K562 (cell line): ENCODE data around the gene CADM2. TPM values are rescaled to one million over a fixed set of nuclear protein-coding genes. Genes with fewer than 3 reads are reported as not detected.

ENCODE experiments used
- ATAC-seq: fragments of 200-7000 bp; cut with Tn5 transposase; 3 replicates; pipeline ENCODE4 v1.9.1; 2020; ENCODE audit warnings: moderate library complexity
- BruUV-seq: library from RNA; stranded (reverse); fragments of 400-500 nt; replicated peaks from 2 replicates; lab custom pipeline; 2021; lab: Mats Ljungman, UMichigan
- CTCF ChIA-PET: fragments of 300-600 bp; formaldehyde crosslinking; extraction: SDS; loops from one replicate; lab custom pipeline; 2021; ENCODE audit warnings: low intra/inter-chr PET ratio; lab: Yijun Ruan, JAX
- POLR2A ChIA-PET: fragments of 300-600, 350-650 bp; sonication (Branson Sonifier 250); formaldehyde crosslinking; extraction: SDS; loops from one replicate; lab custom pipeline; 2021; ENCODE audit warnings: antibody characterized with exemption, inconsistent platforms; lab: Yijun Ruan, JAX
- DNase-seq, 4 experiments: peaks; one replicate each; pipeline versions ENCODE4 v3.0.0 to v3.0.0-alpha.2; 2011 to 2018; ENCODE audit warnings: low spot score in 3 of 4, mixed read lengths in 3 of 4; ENCODE audit errors: extremely low read depth in 1 of 4
- FAIRE-seq: peaks from 2 replicates; lab custom pipeline; 2011; peaks lifted over from hg19 to GRCh38; lab: Jason Lieb, UNC
- H2AFZ ChIP-seq: 2 replicates; pipeline ENCODE4 v1.6.0; 2011; ENCODE audit warnings: low read depth, low read length, control low read depth, inconsistent platforms
- H3K27ac ChIP-seq: fragments of 200-600 bp; 3 replicates; pipeline ENCODE4 v1.8.0; 2011; ENCODE audit warnings: low read depth, mild to moderate bottlenecking, control low read depth, inconsistent platforms, low read length, moderate library complexity, mixed read lengths; ENCODE audit errors: extremely low read depth
- H3K27me3 ChIP-seq, 2 experiments: fragments of 300-600 bp in 1 of 2; 2 replicates in 1 of 2; 3 replicates in 1 of 2; pipeline versions ENCODE4 v1.6.0 to v1.8.0; 2011; ENCODE audit warnings: inconsistent platforms in 2 of 2, low read length in 2 of 2, mild to moderate bottlenecking in 1 of 2, mixed read lengths in 1 of 2, moderate library complexity in 1 of 2; ENCODE audit not compliant: control insufficient read depth in 2 of 2, insufficient read depth in 2 of 2
- H3K36me3 ChIP-seq: fragments of 300-600 bp; 3 replicates; pipeline ENCODE4 v1.8.0; 2011; ENCODE audit warnings: mild to moderate bottlenecking, low read length, inconsistent platforms; ENCODE audit not compliant: control insufficient read depth, insufficient read depth
- H3K4me1 ChIP-seq, 2 experiments: fragments of 200-600 bp in 1 of 2; replicated peaks in 1 of 2; 2 replicates in 1 of 2; 3 replicates in 1 of 2; pipeline versions ENCODE4 v1.5.1 to v1.8.0; 2011; ENCODE audit warnings: inconsistent platforms in 2 of 2, low read length in 2 of 2, mild to moderate bottlenecking in 1 of 2, mixed read lengths in 1 of 2, moderate library complexity in 1 of 2; ENCODE audit not compliant: control insufficient read depth in 2 of 2, insufficient read depth in 2 of 2
- H3K4me2 ChIP-seq: 2 replicates; pipeline ENCODE4 v1.6.1; 2011; ENCODE audit warnings: low read length, control low read depth, inconsistent platforms, mixed read lengths; ENCODE audit not compliant: insufficient read depth
- H3K4me3 ChIP-seq: fragments of 200-600 bp; sonication (generic), shearing (Covaris generic); 2 replicates; pipeline ENCODE4 v1.5.1; 2016; ENCODE audit warnings: control low read depth, inconsistent platforms
- H3K79me2 ChIP-seq: fragments of 200-600 bp; 3 replicates; pipeline ENCODE4 v1.8.0; 2011; ENCODE audit warnings: low read length, inconsistent platforms; ENCODE audit not compliant: control insufficient read depth, insufficient read depth
- H3K9ac ChIP-seq, 2 experiments: 2 replicates each; pipeline versions ENCODE4 v1.6.0 to v1.6.1; 2011; ENCODE audit warnings: low read depth in 2 of 2, low read length in 2 of 2, control low read depth in 1 of 2, inconsistent platforms in 1 of 2, mild to moderate bottlenecking in 1 of 2, mixed read lengths in 1 of 2; ENCODE audit not compliant: insufficient read depth in 1 of 2
- H3K9me1 ChIP-seq: one replicate; pipeline ENCODE4 v1.6.0; 2011; ENCODE audit warnings: inconsistent platforms, mild to moderate bottlenecking, low read length, moderate library complexity; ENCODE audit not compliant: control insufficient read depth, insufficient read depth
- H3K9me3 ChIP-seq: replicated peaks from 2 replicates; pipeline ENCODE4 v1.5.1; 2011; ENCODE audit warnings: low read depth, low read length, inconsistent platforms; ENCODE audit not compliant: control insufficient read depth, insufficient read depth
- H4K20me1 ChIP-seq: replicated peaks from 2 replicates; pipeline ENCODE4 v1.6.1; 2011; ENCODE audit warnings: low read length, inconsistent platforms, mixed read lengths; ENCODE audit not compliant: control insufficient read depth, insufficient read depth
- CAMTA2 ChIP-seq: fragments of 250-450 bp; sonication (Bioruptor Pico); conservative IDR thresholded peaks from 2 replicates; pipeline ENCODE4 v1.5.1; 2022
- ETV6 ChIP-seq, 3 experiments: fragments of 150-350 bp in 1 of 3; sonication (generic) in 1 of 3; formaldehyde crosslinking in 1 of 3; IDR thresholded peaks; 2 replicates each; pipeline versions ENCODE4 v1.6.1 to v1.8.0; 2014 to 2022; ENCODE audit warnings: borderline replicate concordance in 2 of 3, low read depth in 2 of 3, antibody characterized with exemption in 1 of 3, low read length in 1 of 3, mild to moderate bottlenecking in 1 of 3, missing genetic modification reagents in 1 of 3
- LCOR ChIP-seq: sonication (generic); formaldehyde crosslinking; IDR thresholded peaks from 2 replicates; pipeline ENCODE4 v1.8.0; 2022; ENCODE audit warnings: mild to moderate bottlenecking, missing genetic modification reagents
- MEIS2 ChIP-seq: fragments of 450-650 bp; IDR thresholded peaks from 2 replicates; pipeline ENCODE4 v1.6.1; 2014; ENCODE audit warnings: mild to moderate bottlenecking; ENCODE audit not compliant: partially characterized antibody
- RBM14 ChIP-seq: fragments of 200-400 bp; formaldehyde crosslinking; IDR thresholded peaks from 2 replicates; pipeline ENCODE4 v1.6.1; 2018; ENCODE audit warnings: low read depth, mild to moderate bottlenecking, low read length, moderate library complexity, borderline replicate concordance; ENCODE audit not compliant: insufficient read depth
- ZBTB17 ChIP-seq: fragments of 450-650 bp; formaldehyde crosslinking; IDR thresholded peaks from 2 replicates; pipeline ENCODE4 v1.4.0; 2020; ENCODE audit warnings: mild to moderate bottlenecking
- ZNF217 ChIP-seq: sonication (generic); formaldehyde crosslinking; IDR thresholded peaks from 2 replicates; pipeline ENCODE4 v1.8.0; 2022; ENCODE audit warnings: mild to moderate bottlenecking, missing genetic modification reagents
- in situ Hi-C: fragments of 300-500 bp; cut with MboI; formaldehyde crosslinking; loops from 4 replicates; pipeline ENCODE4 v1.15.0; 2018; ENCODE audit warnings: inconsistent platforms, mixed read lengths
- intact Hi-C: fragments of 100-400 bp; cut with micrococcal nuclease; formaldehyde crosslinking; loops from 2 replicates; pipeline ENCODE4 v1.14.2; 2022
- polyA plus RNA-seq, 8 experiments: library from polyadenylated mRNA; depleted of rRNA in 4 of 8; stranded (reverse) in 5 of 8; unstranded in 3 of 8; fragments of >200 nt; fragmentation: Nextera tagmentation in 2 of 8; fragmentation: Illumina TruSeq in 1 of 8; extraction: Ambion mirVana in 2 of 8; extraction: Trizol in 1 of 8; gene quantifications; 2 replicates each; pipeline versions ENCODE4 v1.2.1 to v1.2.3, GENCODE V29; 2011 to 2014; ENCODE audit warnings: inconsistent platforms in 1 of 8, missing spikeins in 1 of 8
- total RNA-seq, 7 experiments: library from RNA; depleted of rRNA in 6 of 7; stranded (reverse); fragments of >200 nt in 6 of 7; fragmentation: Illumina TruSeq in 2 of 7; extraction: Trizol in 2 of 7; gene quantifications; 2 replicates each; pipeline versions ENCODE4 v1.2.1 to v1.2.3, GENCODE V29; 2011 to 2021; ENCODE audit warnings: low replicate concordance in 1 of 7
- TF ChIP-seq, protein P1 (sequence below): fragments of 250-450 bp; sonication (Bioruptor Pico); IDR thresholded peaks from 2 replicates; pipeline ENCODE4 v1.4.0; 2020; ENCODE audit warnings: borderline replicate concordance
- TF ChIP-seq, protein P2 (sequence below): fragments of 200-800 bp; sonication (Bioruptor generic); IDR thresholded peaks from 2 replicates; pipeline ENCODE4 v1.6.1; 2017; ENCODE audit warnings: missing genetic modification characterization, missing compliant biosample characterization

Gene CADM2
- total and polyA plus RNA-seq, 9 of the 15 experiments (the other 6 are each of a cell fraction or from before 2014, with no cell fraction given), result 0.11 to 3.2 (median 0.95) TPM

GRCh38 chr3:85846940-85847339 lies 888.2 kb downstream of the CADM2 start:
- Histone ChIP-seq H3K79me2 (no peaks in the 10 kb centered on the region), H3K4me3 (no peak overlapping the region)
- FAIRE-seq, result no peak
- TF ChIP-seq MEIS2, result no peak
- TF ChIP-seq, protein P1, sequence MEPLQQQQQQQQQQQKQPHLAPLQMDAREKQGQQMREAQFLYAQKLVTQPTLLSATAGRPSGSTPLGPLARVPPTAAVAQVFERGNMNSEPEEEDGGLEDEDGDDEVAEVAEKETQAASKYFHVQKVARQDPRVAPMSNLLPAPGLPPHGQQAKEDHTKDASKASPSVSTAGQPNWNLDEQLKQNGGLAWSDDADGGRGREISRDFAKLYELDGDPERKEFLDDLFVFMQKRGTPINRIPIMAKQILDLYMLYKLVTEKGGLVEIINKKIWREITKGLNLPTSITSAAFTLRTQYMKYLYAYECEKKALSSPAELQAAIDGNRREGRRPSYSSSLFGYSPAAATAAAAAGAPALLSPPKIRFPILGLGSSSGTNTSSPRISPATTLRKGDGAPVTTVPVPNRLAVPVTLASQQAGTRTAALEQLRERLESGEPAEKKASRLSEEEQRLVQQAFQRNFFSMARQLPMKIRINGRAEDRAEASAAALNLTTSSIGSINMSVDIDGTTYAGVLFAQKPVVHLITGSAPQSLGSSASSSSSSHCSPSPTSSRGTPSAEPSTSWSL (CRISPR knock-in tag), result no peak
- no peak for TF ChIP-seq ZNF217 (CRISPR knock-in tag)
- no peak for TF ChIP-seq ETV6 (IDR thresholded peaks at IDR 0.05; ENCODE audit: borderline replicate concordance in 1 of 2, low read depth in 2 of 2, low read length in 1 of 2)
- no peak for TF ChIP-seq ETV6 (CRISPR knock-in tag; IDR thresholded peaks at IDR 0.05; ENCODE audit: borderline replicate concordance)
- TF ChIP-seq ZBTB17 (CRISPR knock-in tag), result no peak
- TF ChIP-seq CAMTA2 (CRISPR knock-in tag), result no peak
- no peak for TF ChIP-seq LCOR (CRISPR knock-in tag)
- no peak for TF ChIP-seq RBM14
- TF ChIP-seq, protein P2, sequence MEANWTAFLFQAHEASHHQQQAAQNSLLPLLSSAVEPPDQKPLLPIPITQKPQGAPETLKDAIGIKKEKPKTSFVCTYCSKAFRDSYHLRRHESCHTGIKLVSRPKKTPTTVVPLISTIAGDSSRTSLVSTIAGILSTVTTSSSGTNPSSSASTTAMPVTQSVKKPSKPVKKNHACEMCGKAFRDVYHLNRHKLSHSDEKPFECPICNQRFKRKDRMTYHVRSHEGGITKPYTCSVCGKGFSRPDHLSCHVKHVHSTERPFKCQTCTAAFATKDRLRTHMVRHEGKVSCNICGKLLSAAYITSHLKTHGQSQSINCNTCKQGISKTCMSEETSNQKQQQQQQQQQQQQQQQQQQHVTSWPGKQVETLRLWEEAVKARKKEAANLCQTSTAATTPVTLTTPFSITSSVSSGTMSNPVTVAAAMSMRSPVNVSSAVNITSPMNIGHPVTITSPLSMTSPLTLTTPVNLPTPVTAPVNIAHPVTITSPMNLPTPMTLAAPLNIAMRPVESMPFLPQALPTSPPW (CRISPR knock-in tag), result no peak
- TF ChIP-seq, all 486 proteins: peak for 0
- no peak overlapping the region for H3K4me2 ChIP-seq
- ATAC-seq, result no peak
- no peak for DNase-seq
- H3K4me1 ChIP-seq, result no peaks in the 10 kb centered on the region
- intact Hi-C loops (no loop called here), in situ Hi-C loops (no loop called here)
- H3K9me1 ChIP-seq, result no peaks in the 10 kb centered on the region
- no peaks in the 10 kb centered on the region for H3K27me3 ChIP-seq
- CTCF ChIA-PET, result no interaction called here
- no TSS peak for BruUV-seq
- H3K36me3 ChIP-seq, result no peaks in the 10 kb centered on the region
- POLR2A ChIA-PET, result no interaction called here
- no peaks in the 10 kb centered on the region for H3K9me3 ChIP-seq
- no peak overlapping the region for H2AFZ ChIP-seq
- H3K27ac ChIP-seq, result no peak overlapping the region
- no peaks in the 10 kb centered on the region for H4K20me1 ChIP-seq
- no peak overlapping the region for H3K9ac ChIP-seq
